HL-60 (cell line): ENCODE data around the gene SOX6.

ENCODE experiments used
- DNase-seq, 2 experiments: peaks; one replicate each; pipeline ENCODE4 v3.0.0-alpha.2; 2010 to 2020; ENCODE audit warnings: low read depth in 1 of 2, low spot score in 1 of 2
- H3K27ac ChIP-seq: fragments of 250-450 bp; sonication (Bioruptor Pico); replicated peaks from 2 replicates; pipeline ENCODE4 v1.5.1; 2020; ENCODE audit warnings: mild to moderate bottlenecking, moderate library complexity
- H3K27me3 ChIP-seq: fragments of 250-450 bp; sonication (Bioruptor Pico); 2 replicates; pipeline ENCODE4 v1.5.1; 2021; ENCODE audit warnings: mild to moderate bottlenecking, moderate library complexity; ENCODE audit not compliant: insufficient read depth, poor library complexity, severe bottlenecking
- H3K4me3 ChIP-seq: replicated peaks from 2 replicates; pipeline ENCODE4 v1.5.1; 2011; ENCODE audit warnings: mild to moderate bottlenecking, control low read depth, low read length; ENCODE audit not compliant: insufficient read depth
- CTCF ChIP-seq: IDR thresholded peaks from one replicate; pipeline ENCODE4 v1.5.1; 2011; ENCODE audit warnings: low read length, control low read depth, inconsistent platforms; ENCODE audit not compliant: insufficient read depth
- GABPA ChIP-seq: IDR thresholded peaks from 2 replicates; pipeline ENCODE4 v1.6.1; 2012; ENCODE audit warnings: low read depth
- POLR2AphosphoS5 ChIP-seq: IDR thresholded peaks from 2 replicates; pipeline ENCODE4 v1.6.1; 2012; ENCODE audit warnings: low read depth
- SPI1 ChIP-seq: IDR thresholded peaks from 2 replicates; pipeline ENCODE4 v1.6.1; 2012; ENCODE audit warnings: low read depth, mild to moderate bottlenecking, borderline replicate concordance
- TF ChIP-seq, protein P1 (sequence below): IDR thresholded peaks from 2 replicates; pipeline ENCODE4 v1.6.1; 2012; ENCODE audit warnings: low read depth; ENCODE audit not compliant: insufficient replicate concordance

The SOX6 gene

GRCh38 chr11:16335236-16335962 is 20.9 kb downstream of the SOX6 start:
- Histone ChIP-seq H3K4me3 (no peak overlapping the region), H3K27ac (no peak overlapping the region), H3K27me3 (no peaks in the 10 kb centered on the region)
- no peak for DNase-seq
- TF ChIP-seq GABPA (no peak), CTCF (no peak), POLR2AphosphoS5 (no peak), SPI1 (no peak)
- TF ChIP-seq, protein P1, sequence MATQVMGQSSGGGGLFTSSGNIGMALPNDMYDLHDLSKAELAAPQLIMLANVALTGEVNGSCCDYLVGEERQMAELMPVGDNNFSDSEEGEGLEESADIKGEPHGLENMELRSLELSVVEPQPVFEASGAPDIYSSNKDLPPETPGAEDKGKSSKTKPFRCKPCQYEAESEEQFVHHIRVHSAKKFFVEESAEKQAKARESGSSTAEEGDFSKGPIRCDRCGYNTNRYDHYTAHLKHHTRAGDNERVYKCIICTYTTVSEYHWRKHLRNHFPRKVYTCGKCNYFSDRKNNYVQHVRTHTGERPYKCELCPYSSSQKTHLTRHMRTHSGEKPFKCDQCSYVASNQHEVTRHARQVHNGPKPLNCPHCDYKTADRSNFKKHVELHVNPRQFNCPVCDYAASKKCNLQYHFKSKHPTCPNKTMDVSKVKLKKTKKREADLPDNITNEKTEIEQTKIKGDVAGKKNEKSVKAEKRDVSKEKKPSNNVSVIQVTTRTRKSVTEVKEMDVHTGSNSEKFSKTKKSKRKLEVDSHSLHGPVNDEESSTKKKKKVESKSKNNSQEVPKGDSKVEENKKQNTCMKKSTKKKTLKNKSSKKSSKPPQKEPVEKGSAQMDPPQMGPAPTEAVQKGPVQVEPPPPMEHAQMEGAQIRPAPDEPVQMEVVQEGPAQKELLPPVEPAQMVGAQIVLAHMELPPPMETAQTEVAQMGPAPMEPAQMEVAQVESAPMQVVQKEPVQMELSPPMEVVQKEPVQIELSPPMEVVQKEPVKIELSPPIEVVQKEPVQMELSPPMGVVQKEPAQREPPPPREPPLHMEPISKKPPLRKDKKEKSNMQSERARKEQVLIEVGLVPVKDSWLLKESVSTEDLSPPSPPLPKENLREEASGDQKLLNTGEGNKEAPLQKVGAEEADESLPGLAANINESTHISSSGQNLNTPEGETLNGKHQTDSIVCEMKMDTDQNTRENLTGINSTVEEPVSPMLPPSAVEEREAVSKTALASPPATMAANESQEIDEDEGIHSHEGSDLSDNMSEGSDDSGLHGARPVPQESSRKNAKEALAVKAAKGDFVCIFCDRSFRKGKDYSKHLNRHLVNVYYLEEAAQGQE = no peak

DNA sequence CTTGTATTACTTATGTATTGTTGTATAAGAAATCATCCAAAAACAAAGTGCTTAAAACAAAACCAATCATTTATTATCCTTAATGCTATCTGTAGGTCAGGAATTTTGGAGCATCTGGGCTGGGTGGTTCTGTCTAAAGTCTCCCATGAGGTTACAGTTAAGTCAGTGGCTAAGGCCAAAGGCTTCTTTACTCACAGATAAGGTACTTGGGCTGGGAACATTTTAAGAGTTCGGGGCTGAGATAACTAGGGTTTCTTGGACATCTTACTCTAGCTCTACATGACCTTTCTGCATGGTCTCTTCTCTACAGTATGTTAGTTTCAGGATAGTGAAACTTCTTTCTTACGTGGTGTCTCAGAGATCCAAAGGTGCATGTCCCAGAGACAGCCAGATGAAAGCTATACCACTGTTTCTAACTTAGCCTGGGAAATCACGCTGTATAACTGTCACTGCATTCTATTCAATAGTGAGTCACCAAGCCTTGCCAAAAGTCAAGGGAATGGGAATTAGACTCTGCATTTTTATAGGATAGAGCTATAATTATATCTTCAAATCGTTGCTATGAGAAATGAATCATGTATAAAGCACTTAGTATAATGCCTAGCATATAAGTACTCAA is 29.6 kb downstream of the SOX6 start:
- H3K27me3 ChIP-seq = no peaks in the 10 kb centered on the region
- H3K27ac ChIP-seq = no peak overlapping the region
- TF ChIP-seq POLR2AphosphoS5 (no peak), CTCF (no peak), GABPA (no peak), SPI1 (no peak)
- TF ChIP-seq, protein P1 = no peak
- no peak overlapping the region for H3K4me3 ChIP-seq
- DNase-seq = no peak

DNA sequence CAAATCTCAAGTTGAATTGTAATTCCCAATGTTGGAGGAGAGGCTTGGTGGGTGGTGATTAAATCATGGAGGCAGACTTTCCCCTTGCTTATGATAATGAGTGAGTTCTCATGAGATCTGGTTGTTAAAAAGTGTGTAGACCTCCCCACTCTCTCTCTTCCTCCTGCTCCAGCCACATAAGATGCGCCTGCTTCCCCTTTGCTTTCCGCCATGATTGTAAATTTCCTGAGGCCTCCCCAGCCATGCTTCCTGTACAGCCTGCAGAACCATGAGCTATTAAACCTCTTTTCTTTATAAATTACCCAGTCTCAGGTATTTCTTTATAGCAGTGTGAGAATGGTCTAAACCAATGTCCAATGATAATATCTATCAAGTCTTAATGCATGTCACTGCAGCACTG is 34.2 kb downstream of the SOX6 start:
- TF ChIP-seq, protein P1 = no peak
- no peak for TF ChIP-seq SPI1
- H3K27ac ChIP-seq = no peak overlapping the region
- no peaks in the 10 kb centered on the region for H3K27me3 ChIP-seq

More for the DNA sequence above, 34.2 kb downstream of the SOX6 start:
- no peak overlapping the region for H3K4me3 ChIP-seq
- DNase-seq = no peak
